ENCODE data around the gene DNAJA4.

The DNAJA4 gene

GRCh38 chr15:78257681-78258080 lies 6.7 kb upstream of the DNAJA4 start:
- Mint-ChIP-seq H3K27me3 (ENCODE audit: low read depth) (peaks cover 9% of the 10 kb centered on the region), H3K27ac (no peak overlapping the region), H3K36me3 (ENCODE audit: low read depth) (no peaks in the 10 kb centered on the region), H3K9me3 (no peaks in the 10 kb centered on the region), H3K4me1 (ENCODE audit: low read depth) (no peaks in the 10 kb centered on the region), H3K4me3 (no peak overlapping the region)

DNA sequence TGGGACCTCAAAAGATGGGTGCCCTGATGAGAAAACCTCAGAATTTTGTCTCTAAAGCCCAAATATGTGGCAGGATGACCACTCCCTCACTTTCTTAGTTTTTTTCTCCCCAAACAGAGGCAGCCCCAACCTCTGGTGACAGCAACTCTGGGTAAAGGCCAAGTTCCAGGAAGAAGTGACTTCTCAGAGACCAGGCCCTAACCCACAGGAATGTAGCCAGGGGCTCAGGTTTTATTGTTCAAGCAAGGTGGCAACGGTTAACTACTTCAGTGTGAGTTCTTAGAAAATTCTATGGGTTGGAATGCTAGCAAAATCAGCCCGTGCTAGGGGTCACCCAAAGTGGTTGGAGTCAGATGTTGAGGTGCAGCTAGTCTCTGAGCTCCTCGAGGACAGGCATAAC lies 5.1 kb upstream of the DNAJA4 start:
- H3K4me1 Mint-ChIP-seq (ENCODE audit: low read depth) = no peaks in the 10 kb centered on the region
- H3K27me3 Mint-ChIP-seq (ENCODE audit: low read depth) = peaks cover 9% of the 10 kb centered on the region
- H3K9me3 Mint-ChIP-seq = no peaks in the 10 kb centered on the region

DNA sequence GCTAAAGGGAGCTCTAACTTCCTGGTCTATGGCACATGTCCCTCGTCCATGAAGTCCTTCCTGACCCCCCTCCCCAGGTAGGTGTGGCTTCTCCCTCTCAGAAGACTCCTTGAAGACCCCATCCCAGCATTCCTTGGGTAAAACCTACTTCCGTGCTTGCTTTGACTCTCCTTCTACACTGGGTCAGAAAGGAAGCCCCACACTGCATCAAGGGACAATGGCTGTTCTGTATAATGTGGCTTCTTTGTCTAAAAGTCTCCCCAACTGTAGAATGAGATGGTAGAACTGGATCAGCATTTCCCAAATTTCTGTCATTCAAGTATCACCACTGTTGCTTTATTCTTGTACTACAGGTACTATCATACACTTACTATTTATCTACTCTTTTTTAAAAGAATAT lies 3.9 kb upstream of the DNAJA4 start:
- Mint-ChIP-seq H3K9me3 (no peaks in the 10 kb centered on the region), H3K27ac (no peak overlapping the region), H3K4me1 (ENCODE audit: low read depth) (peaks cover 3% of the 10 kb centered on the region), H3K27me3 (ENCODE audit: low read depth) (peaks cover 9% of the 10 kb centered on the region), H3K36me3 (ENCODE audit: low read depth) (no peaks in the 10 kb centered on the region), H3K4me3 (no peak overlapping the region)

More for the DNA sequence above, 5.1 kb upstream of the DNAJA4 start:
- Mint-ChIP-seq H3K27ac (no peak overlapping the region), H3K36me3 (ENCODE audit: low read depth) (no peaks in the 10 kb centered on the region), H3K4me3 (no peak overlapping the region)

GRCh38 chr15:78261062-78261461 lies 3.3 kb upstream of the DNAJA4 start:
- Mint-ChIP-seq H3K9me3 (no peaks in the 10 kb centered on the region), H3K27ac (no peak overlapping the region), H3K36me3 (ENCODE audit: low read depth) (no peaks in the 10 kb centered on the region), H3K27me3 (ENCODE audit: low read depth) (peaks cover 9% of the 10 kb centered on the region), H3K4me3 (no peak overlapping the region), H3K4me1 (ENCODE audit: low read depth) (peaks cover 8% of the 10 kb centered on the region)

DNA sequence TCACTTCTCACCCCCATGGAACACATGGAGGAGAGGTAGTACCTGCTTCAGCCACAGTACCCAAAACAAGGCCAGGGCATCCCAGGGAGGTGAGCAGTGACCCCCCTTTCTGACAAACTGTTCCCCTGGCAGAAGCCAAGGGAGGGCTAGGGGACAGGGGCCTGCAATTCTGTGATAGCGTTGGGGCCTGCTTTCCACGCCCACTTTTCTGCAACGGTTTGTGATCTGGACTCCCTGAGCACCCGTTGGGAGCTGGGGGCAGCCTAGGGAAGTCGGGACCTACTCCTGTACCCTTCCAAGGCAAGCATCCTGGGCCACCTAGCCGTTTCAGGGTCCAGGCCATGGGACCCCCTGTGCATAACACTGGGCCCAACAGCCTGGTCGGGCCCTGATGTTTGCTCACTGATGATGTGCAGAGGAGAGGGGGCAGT lies 996 bp upstream of the DNAJA4 start:
- Mint-ChIP-seq H3K27me3 (ENCODE audit: low read depth) (peaks cover 9% of the 10 kb centered on the region), H3K4me1 (ENCODE audit: low read depth) (peaks cover 19% of the 10 kb centered on the region), H3K27ac (peak overlapping the region; percentile 41), H3K4me3 (peak overlapping the region; percentile 51), H3K36me3 (ENCODE audit: low read depth) (no peaks in the 10 kb centered on the region), H3K9me3 (no peaks in the 10 kb centered on the region)

- H3K27me3 Mint-ChIP-seq (ENCODE audit: low read depth) = peaks cover 6% of the 10 kb centered on the region
- no peak overlapping the region for H3K4me3 Mint-ChIP-seq
- no peaks in the 10 kb centered on the region for H3K36me3 Mint-ChIP-seq (ENCODE audit: low read depth)
- H3K27ac Mint-ChIP-seq = peak overlapping the region; percentile 57
- H3K9me3 Mint-ChIP-seq = no peaks in the 10 kb centered on the region
- H3K4me1 Mint-ChIP-seq (ENCODE audit: low read depth) = peaks cover 19% of the 10 kb centered on the region
These were observed 457 bp upstream of the DNAJA4 start for GRCh38 chr15:78263907-78264303.

GRCh38 chr15:78265137-78265460 lies 737 bp downstream of the DNAJA4 start:
- Mint-ChIP-seq H3K9me3 (no peaks in the 10 kb centered on the region), H3K27me3 (ENCODE audit: low read depth) (peaks cover 5% of the 10 kb centered on the region), H3K4me1 (ENCODE audit: low read depth) (peaks cover 19% of the 10 kb centered on the region)

GRCh38 chr15:78265752-78266224 lies 1.4 kb downstream of the DNAJA4 start:
- peaks cover 21% of the 10 kb centered on the region for H3K4me1 Mint-ChIP-seq (ENCODE audit: low read depth)
- H3K9me3 Mint-ChIP-seq = no peaks in the 10 kb centered on the region
- peak overlapping the region; percentile 71 for H3K27ac Mint-ChIP-seq
- no peaks in the 10 kb centered on the region for H3K27me3 Mint-ChIP-seq (ENCODE audit: low read depth)
- H3K4me3 Mint-ChIP-seq = peak overlapping the region; percentile 87
- peaks cover 4% of the 10 kb centered on the region for H3K36me3 Mint-ChIP-seq (ENCODE audit: low read depth)

More at GRCh38 chr15:78265137-78265460, 737 bp downstream of the DNAJA4 start:
- Mint-ChIP-seq H3K27ac (peak overlapping the region; percentile 79), H3K36me3 (ENCODE audit: low read depth) (no peaks in the 10 kb centered on the region), H3K4me3 (peak overlapping the region; percentile 87)

- H3K27ac Mint-ChIP-seq = no peak overlapping the region
- peaks cover 4% of the 10 kb centered on the region for H3K36me3 Mint-ChIP-seq (ENCODE audit: low read depth)
- peaks cover 21% of the 10 kb centered on the region for H3K4me1 Mint-ChIP-seq (ENCODE audit: low read depth)
- H3K4me3 Mint-ChIP-seq = no peak overlapping the region
- no peaks in the 10 kb centered on the region for H3K27me3 Mint-ChIP-seq (ENCODE audit: low read depth)
- H3K9me3 Mint-ChIP-seq = no peaks in the 10 kb centered on the region
These were observed 1.9 kb downstream of the DNAJA4 start for GRCh38 chr15:78266229-78266628.

GRCh38 chr15:78266806-78267205 lies 2.4 kb downstream of the DNAJA4 start:
- H3K4me3 Mint-ChIP-seq = no peak overlapping the region
- peaks cover 21% of the 10 kb centered on the region for H3K4me1 Mint-ChIP-seq (ENCODE audit: low read depth)
- no peak overlapping the region for H3K27ac Mint-ChIP-seq
- no peaks in the 10 kb centered on the region for H3K27me3 Mint-ChIP-seq (ENCODE audit: low read depth)
- peaks cover 4% of the 10 kb centered on the region for H3K36me3 Mint-ChIP-seq (ENCODE audit: low read depth)
- no peaks in the 10 kb centered on the region for H3K9me3 Mint-ChIP-seq

DNA sequence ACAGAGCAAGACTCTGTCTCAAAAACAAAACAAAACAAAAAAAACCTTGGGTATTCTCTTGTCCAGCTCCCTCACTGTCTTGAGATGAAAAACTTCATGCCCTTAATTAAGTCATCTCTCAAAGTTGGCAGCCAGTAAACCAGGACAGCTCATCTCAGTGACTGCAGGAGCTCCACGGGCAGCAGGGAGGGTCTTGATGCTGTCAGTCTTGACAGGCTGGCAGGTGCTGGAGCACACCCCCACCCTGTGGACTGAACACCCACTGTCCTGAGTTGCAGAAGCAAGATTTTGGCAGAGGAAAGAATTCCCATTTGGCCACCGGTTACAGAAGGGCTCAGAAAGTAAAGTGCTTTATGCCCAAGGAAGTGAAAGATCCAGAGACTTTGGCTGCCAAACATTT lies 8.0 kb downstream of the DNAJA4 start:
- no peak overlapping the region for H3K27ac Mint-ChIP-seq
- peaks cover 6% of the 10 kb centered on the region for H3K4me1 Mint-ChIP-seq (ENCODE audit: low read depth)
- no peak overlapping the region for H3K4me3 Mint-ChIP-seq
- H3K9me3 Mint-ChIP-seq = no peaks in the 10 kb centered on the region
- no peaks in the 10 kb centered on the region for H3K27me3 Mint-ChIP-seq (ENCODE audit: low read depth)
- peaks cover 14% of the 10 kb centered on the region for H3K36me3 Mint-ChIP-seq (ENCODE audit: low read depth)

DNA sequence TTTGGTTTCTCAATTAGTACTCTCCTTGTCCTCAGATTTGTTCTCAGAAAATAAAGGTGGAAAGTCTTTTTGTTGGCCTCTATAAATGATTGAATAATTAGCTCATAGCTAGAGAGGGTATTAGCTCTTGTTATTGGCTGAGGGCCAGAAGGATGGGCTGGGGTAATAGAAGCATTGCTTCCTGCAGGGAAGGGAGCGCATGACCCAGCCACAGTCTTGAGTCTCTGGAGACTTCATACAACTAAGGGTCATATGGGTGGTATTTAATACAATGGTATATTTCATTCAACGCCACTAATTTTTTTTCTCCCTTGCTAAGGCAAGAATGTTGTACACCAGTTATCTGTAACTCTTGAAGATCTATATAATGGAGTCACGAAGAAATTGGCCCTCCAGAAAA lies 8.4 kb downstream of the DNAJA4 start:
- Mint-ChIP-seq H3K4me3 (no peak overlapping the region), H3K36me3 (ENCODE audit: low read depth) (peaks cover 15% of the 10 kb centered on the region), H3K27ac (no peak overlapping the region), H3K9me3 (no peaks in the 10 kb centered on the region), H3K27me3 (ENCODE audit: low read depth) (no peaks in the 10 kb centered on the region), H3K4me1 (ENCODE audit: low read depth) (peaks cover 5% of the 10 kb centered on the region)

DNA sequence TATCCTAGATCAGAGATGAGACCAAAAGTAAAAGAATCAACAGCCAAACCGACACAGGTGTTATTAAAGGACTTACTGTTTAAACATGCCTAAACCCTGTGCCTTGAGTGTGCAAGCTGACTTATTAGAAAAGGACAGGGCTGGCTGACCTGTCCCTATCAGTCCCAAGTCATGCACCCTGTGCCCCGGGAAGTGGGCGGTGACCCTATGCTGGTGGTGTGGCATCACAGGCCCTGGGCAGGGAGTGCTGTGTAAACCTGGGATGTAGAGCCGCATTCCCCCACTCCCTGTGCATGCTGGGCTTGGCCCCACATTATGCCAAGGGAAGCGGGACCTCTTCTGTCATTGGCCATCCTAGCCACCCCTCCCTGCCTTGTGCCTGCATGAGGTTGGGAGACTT lies 10.6 kb downstream of the DNAJA4 start:
- no peaks in the 10 kb centered on the region for H3K9me3 Mint-ChIP-seq

DNA sequence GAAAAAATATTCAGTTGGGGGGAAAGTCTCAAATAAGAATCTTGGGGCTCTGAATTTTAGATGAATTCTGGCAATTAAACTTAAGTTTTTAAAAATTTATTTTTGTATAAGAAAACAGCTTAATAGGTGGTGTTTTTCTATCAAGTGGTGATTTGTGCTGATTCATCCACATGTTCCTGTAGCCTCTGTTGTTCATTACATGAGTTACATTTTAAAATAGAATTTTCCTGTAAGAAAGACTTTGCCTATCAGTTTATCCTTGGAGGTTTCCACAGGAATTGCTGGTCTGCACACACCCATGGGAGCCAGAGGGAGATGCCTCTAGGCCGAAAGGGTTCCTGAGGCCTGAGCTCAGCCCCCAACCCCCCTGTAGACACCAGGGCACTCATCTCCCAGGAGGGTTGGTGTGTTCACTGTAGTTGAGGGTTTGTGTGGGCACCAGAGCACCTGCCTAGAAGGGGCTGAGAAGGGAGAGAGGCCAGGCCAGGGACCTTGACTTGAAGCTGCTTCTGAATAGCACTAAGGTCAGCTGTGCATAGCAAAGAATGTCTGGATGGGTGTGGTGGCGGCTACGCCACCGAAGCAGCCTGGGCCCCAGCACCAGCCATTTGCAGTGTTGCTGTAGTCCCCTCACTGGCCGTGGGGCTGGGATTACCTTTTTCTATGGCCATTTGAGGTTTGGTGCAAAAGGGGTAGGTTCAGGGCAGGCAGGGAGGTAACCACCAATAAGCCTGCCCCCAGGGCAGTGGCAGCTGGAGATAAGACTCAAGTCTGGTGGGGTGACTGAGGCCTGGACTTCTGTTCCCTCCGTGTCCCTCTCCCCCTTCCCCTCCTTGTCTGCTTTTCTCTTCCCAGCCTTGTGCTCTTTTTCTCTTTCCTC lies 11.9 kb downstream of the DNAJA4 start:
- Mint-ChIP-seq H3K4me1 (ENCODE audit: low read depth) (peaks cover 3% of the 10 kb centered on the region), H3K36me3 (ENCODE audit: low read depth) (peaks cover 25% of the 10 kb centered on the region), H3K9me3 (no peaks in the 10 kb centered on the region), H3K27ac (no peak overlapping the region), H3K27me3 (ENCODE audit: low read depth) (no peaks in the 10 kb centered on the region), H3K4me3 (no peak overlapping the region)

More for the DNA sequence above, 10.6 kb downstream of the DNAJA4 start:
- Mint-ChIP-seq H3K36me3 (ENCODE audit: low read depth) (peaks cover 22% of the 10 kb centered on the region), H3K27ac (no peak overlapping the region), H3K4me1 (ENCODE audit: low read depth) (peaks cover 6% of the 10 kb centered on the region), H3K4me3 (no peak overlapping the region), H3K27me3 (ENCODE audit: low read depth) (no peaks in the 10 kb centered on the region)

DNA sequence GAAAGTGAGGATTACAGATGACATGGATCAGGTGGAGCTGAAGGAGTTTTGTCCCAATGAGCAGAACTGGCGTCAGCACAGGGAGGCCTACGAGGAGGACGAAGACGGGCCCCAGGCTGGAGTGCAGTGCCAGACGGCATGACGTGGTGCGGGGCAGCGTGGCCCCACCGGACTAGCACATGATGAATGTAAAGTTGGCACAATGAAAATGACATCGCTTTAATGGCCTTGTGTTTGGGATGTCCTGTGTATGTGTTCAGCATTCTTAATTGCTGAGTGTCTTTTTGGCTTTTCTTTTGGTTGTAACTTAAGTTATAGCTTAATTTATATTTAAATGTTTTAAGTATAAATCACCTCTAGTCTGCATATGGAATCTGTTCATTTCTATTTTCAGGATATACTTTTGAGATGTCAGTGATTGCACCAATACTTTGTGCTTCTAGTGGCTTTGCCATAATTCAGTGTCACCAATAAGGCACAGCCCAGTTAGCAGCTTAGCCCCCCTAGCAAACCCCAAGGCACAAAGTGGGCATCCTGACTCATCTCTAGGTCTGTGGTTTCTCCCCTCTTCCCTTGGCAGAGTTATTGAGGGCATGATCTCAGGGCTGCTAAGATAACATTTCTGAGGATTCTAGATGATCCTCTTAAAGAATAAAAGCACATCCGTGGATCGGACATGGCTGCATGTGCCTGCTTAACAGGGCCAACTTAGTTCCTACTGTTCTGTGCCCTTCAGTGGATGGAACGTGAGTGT lies 16.1 kb downstream of the DNAJA4 start:
- Mint-ChIP-seq H3K4me1 (ENCODE audit: low read depth) (peaks cover 3% of the 10 kb centered on the region), H3K27ac (no peak overlapping the region), H3K27me3 (ENCODE audit: low read depth) (no peaks in the 10 kb centered on the region), H3K9me3 (no peaks in the 10 kb centered on the region), H3K4me3 (no peak overlapping the region), H3K36me3 (ENCODE audit: low read depth) (peaks cover 27% of the 10 kb centered on the region)

Data from T-helper 1 cell treated with Interleukin-12 subunit alpha and Interleukin-12 subunit beta and Interleukin-4 antibody, amounts not matched to agents 30 μg/mL and 1 μg/mL, for 36 hours (primary cell).